Measurements from ENCODE around the gene FBXL3. TPM values are rescaled to one million over a fixed set of nuclear protein-coding genes. Genes with fewer than 3 reads are reported as not detected.

The FBXL3 gene
- total RNA-seq, 1 experiment from 2014 or later = 9.9 TPM

DNA sequence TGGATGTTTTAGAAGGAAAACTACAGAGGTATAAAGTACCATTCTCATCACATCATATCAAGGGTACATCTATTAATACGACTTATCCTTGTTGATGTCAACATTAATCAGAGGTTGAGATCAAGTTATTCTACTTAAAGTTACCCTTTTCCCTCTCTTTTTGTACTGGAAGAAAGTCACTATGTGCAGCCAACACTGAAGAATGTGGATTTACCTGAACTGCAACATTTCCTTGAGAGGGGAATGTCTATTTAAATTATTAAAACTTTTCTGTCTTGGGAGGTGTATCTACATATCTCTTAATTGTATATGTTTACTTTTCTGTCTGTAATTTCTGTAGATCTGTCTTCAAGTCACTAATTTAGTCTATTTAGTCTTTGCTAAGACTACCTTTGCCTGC is 2.5 kb upstream of the FBXL3 start:
- H3K27me3 Mint-ChIP-seq (ENCODE audit: low read depth) = no peaks in the 10 kb centered on the region
- no peaks in the 10 kb centered on the region for H3K36me3 Mint-ChIP-seq
- H3K27ac Mint-ChIP-seq = no peak overlapping the region
- H3K4me1 Mint-ChIP-seq = peaks cover 27% of the 10 kb centered on the region
- TF ChIP-seq TCF7 (CRISPR knock-in tag; IDR thresholded peaks at IDR 0.05; ENCODE audit: low read depth) (no peak), ZNF396 (CRISPR knock-in tag; IDR thresholded peaks at IDR 0.05; ENCODE audit: borderline replicate concordance) (no peak), ZNF317 (CRISPR knock-in tag; IDR thresholded peaks at IDR 0.05; ENCODE audit: borderline replicate concordance, low read depth) (no peak), RELA (CRISPR knock-in tag; IDR thresholded peaks at IDR 0.05; ENCODE audit: borderline replicate concordance) (no peak), ZBTB21 (CRISPR knock-in tag; IDR thresholded peaks at IDR 0.05; ENCODE audit: borderline replicate concordance) (no peak), ESRRA (CRISPR knock-in tag; IDR thresholded peaks at IDR 0.05; ENCODE audit: borderline replicate concordance) (no peak), TP53 (CRISPR knock-in tag; IDR thresholded peaks at IDR 0.05) (no peak), KAT7 (CRISPR knock-in tag; IDR thresholded peaks at IDR 0.05; ENCODE audit: borderline replicate concordance) (no peak), ZNF671 (CRISPR knock-in tag; IDR thresholded peaks at IDR 0.05) (no peak), HMGA2 (CRISPR knock-in tag; IDR thresholded peaks at IDR 0.05) (no peak), GTF2I (CRISPR knock-in tag; conservative IDR thresholded peaks at IDR 0.05) (no peak)
- TF ChIP-seq, protein P1, sequence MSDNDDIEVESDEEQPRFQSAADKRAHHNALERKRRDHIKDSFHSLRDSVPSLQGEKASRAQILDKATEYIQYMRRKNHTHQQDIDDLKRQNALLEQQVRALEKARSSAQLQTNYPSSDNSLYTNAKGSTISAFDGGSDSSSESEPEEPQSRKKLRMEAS (CRISPR knock-in tag; IDR thresholded peaks at IDR 0.05) = no peak
- TF ChIP-seq, protein P2, sequence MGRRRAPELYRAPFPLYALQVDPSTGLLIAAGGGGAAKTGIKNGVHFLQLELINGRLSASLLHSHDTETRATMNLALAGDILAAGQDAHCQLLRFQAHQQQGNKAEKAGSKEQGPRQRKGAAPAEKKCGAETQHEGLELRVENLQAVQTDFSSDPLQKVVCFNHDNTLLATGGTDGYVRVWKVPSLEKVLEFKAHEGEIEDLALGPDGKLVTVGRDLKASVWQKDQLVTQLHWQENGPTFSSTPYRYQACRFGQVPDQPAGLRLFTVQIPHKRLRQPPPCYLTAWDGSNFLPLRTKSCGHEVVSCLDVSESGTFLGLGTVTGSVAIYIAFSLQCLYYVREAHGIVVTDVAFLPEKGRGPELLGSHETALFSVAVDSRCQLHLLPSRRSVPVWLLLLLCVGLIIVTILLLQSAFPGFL (CRISPR knock-in tag; IDR thresholded peaks at IDR 0.05; ENCODE audit: borderline replicate concordance) = no peak
- TF ChIP-seq, protein P3, sequence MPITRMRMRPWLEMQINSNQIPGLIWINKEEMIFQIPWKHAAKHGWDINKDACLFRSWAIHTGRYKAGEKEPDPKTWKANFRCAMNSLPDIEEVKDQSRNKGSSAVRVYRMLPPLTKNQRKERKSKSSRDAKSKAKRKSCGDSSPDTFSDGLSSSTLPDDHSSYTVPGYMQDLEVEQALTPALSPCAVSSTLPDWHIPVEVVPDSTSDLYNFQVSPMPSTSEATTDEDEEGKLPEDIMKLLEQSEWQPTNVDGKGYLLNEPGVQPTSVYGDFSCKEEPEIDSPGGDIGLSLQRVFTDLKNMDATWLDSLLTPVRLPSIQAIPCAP (CRISPR knock-in tag; IDR thresholded peaks at IDR 0.05) = no peak
- TF ChIP-seq, protein P4, sequence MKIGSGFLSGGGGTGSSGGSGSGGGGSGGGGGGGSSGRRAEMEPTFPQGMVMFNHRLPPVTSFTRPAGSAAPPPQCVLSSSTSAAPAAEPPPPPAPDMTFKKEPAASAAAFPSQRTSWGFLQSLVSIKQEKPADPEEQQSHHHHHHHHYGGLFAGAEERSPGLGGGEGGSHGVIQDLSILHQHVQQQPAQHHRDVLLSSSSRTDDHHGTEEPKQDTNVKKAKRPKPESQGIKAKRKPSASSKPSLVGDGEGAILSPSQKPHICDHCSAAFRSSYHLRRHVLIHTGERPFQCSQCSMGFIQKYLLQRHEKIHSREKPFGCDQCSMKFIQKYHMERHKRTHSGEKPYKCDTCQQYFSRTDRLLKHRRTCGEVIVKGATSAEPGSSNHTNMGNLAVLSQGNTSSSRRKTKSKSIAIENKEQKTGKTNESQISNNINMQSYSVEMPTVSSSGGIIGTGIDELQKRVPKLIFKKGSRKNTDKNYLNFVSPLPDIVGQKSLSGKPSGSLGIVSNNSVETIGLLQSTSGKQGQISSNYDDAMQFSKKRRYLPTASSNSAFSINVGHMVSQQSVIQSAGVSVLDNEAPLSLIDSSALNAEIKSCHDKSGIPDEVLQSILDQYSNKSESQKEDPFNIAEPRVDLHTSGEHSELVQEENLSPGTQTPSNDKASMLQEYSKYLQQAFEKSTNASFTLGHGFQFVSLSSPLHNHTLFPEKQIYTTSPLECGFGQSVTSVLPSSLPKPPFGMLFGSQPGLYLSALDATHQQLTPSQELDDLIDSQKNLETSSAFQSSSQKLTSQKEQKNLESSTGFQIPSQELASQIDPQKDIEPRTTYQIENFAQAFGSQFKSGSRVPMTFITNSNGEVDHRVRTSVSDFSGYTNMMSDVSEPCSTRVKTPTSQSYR (CRISPR knock-in tag; IDR thresholded peaks at IDR 0.05) = no peak
- TF ChIP-seq, protein P5, sequence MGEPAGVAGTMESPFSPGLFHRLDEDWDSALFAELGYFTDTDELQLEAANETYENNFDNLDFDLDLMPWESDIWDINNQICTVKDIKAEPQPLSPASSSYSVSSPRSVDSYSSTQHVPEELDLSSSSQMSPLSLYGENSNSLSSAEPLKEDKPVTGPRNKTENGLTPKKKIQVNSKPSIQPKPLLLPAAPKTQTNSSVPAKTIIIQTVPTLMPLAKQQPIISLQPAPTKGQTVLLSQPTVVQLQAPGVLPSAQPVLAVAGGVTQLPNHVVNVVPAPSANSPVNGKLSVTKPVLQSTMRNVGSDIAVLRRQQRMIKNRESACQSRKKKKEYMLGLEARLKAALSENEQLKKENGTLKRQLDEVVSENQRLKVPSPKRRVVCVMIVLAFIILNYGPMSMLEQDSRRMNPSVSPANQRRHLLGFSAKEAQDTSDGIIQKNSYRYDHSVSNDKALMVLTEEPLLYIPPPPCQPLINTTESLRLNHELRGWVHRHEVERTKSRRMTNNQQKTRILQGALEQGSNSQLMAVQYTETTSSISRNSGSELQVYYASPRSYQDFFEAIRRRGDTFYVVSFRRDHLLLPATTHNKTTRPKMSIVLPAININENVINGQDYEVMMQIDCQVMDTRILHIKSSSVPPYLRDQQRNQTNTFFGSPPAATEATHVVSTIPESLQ (CRISPR knock-in tag; IDR thresholded peaks at IDR 0.05) = no peak
- TF ChIP-seq, protein P6, sequence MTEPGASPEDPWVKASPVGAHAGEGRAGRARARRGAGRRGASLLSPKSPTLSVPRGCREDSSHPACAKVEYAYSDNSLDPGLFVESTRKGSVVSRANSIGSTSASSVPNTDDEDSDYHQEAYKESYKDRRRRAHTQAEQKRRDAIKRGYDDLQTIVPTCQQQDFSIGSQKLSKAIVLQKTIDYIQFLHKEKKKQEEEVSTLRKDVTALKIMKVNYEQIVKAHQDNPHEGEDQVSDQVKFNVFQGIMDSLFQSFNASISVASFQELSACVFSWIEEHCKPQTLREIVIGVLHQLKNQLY (CRISPR knock-in tag; IDR thresholded peaks at IDR 0.05) = no peak
- TF ChIP-seq, protein P7, sequence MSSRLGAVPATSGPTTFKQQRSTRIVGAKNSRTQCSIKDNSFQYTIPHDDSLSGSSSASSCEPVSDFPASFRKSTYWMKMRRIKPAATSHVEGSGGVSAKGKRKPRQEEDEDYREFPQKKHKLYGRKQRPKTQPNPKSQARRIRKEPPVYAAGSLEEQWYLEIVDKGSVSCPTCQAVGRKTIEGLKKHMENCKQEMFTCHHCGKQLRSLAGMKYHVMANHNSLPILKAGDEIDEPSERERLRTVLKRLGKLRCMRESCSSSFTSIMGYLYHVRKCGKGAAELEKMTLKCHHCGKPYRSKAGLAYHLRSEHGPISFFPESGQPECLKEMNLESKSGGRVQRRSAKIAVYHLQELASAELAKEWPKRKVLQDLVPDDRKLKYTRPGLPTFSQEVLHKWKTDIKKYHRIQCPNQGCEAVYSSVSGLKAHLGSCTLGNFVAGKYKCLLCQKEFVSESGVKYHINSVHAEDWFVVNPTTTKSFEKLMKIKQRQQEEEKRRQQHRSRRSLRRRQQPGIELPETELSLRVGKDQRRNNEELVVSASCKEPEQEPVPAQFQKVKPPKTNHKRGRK (CRISPR knock-in tag; IDR thresholded peaks at IDR 0.05; ENCODE audit: borderline replicate concordance) = no peak
- TF ChIP-seq, protein P8, sequence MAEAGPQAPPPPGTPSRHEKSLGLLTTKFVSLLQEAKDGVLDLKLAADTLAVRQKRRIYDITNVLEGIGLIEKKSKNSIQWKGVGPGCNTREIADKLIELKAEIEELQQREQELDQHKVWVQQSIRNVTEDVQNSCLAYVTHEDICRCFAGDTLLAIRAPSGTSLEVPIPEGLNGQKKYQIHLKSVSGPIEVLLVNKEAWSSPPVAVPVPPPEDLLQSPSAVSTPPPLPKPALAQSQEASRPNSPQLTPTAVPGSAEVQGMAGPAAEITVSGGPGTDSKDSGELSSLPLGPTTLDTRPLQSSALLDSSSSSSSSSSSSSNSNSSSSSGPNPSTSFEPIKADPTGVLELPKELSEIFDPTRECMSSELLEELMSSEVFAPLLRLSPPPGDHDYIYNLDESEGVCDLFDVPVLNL (CRISPR knock-in tag; IDR thresholded peaks at IDR 0.05; ENCODE audit: borderline replicate concordance, low read depth) = no peak
- H3K9me3 Mint-ChIP-seq = 0 out of 2 replicates have a peak, but pooled peaks cover 4% of the 10 kb centered on the region
- H3K4me3 Mint-ChIP-seq = no peak overlapping the region
- ChIA-PET CTCF (no interaction called here), POLR2A (no interaction called here)
- DNase-seq (ENCODE audit: low spot score) (no peak), ATAC-seq (no peak)
